ENCODE results near the gene HRH4.

DNA sequence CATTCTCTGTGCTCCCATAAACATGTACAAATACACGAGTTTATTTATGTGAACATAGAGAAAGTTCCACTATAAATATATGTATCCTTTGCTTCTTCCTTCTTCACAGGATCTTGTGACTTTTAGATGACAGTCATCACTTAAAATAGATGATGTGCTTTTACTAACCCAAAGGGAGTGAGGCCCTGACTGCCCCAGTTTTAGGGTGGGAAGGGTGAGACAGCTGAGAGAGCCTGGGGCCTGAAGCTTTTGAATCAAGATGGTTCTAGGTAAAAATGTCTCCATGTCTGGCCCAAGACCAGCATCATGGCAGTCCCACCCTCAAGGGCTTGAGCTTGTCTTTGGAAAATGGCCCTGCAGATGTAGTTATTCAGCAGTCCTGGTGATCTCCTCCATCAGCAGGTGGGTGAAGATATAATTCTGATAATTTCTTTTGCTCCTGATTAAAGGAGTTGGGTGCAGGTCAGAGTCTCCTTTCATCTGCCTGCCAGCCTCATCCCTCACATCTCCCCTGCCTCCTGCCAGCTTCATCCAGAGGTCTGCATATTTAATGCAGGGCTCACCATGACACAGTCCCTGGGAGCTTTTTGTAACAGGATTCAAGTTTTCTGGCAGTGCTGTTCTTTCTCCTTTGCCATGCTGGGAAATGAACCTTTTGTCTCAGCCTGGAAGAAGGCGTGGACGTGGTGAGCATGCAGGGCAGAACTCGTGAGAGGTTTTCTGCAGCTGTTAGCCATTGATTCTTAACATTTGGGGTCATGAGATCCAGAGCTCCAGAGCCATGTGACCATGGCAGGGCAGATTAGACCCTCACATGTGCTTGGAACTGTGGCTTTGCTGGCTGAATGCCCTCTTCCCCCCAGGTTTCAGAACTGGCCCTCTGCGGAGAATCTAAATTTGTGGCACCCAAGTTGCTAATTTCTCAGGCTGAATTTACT, 2.7 kb downstream of the HRH4 start:
- no peak for TF ChIP-seq POLR2A (IDR thresholded peaks at IDR 0.05; ENCODE audit: low read depth, low read length)
- TF ChIP-seq POLR2AphosphoS5 (IDR thresholded peaks at IDR 0.05; ENCODE audit: low read depth, low read length): no peak
- no peak for TF ChIP-seq TAF1 (IDR thresholded peaks at IDR 0.05; ENCODE audit: low read depth, low read length)
- no peak for TF ChIP-seq POU2F2 (IDR thresholded peaks at IDR 0.05; ENCODE audit: low read depth, low read length)
- no peak for TF ChIP-seq PAX5 (IDR thresholded peaks at IDR 0.05; ENCODE audit: insufficient read depth, low read length, severe bottlenecking)
- no peak for TF ChIP-seq SPI1 (IDR thresholded peaks at IDR 0.05; ENCODE audit: low read depth, low read length)
